Breast epithelium (tissue), 3 donors: Measurements from ENCODE around the gene GPC3.

Experiments
- CTCF ChIP-seq, 3 donors: fragments of 450-650 bp; IDR thresholded peaks; one replicate each; pipeline ENCODE4 v1.5.1; 2016 to 2017; ENCODE audit warnings: antibody characterized with exemption in 3 of 3, mild to moderate bottlenecking in 3 of 3, moderate library complexity in 3 of 3
- POLR2A ChIP-seq: fragments of 450-650 bp; IDR thresholded peaks from one replicate; pipeline ENCODE4 v1.6.1; 2016; ENCODE audit warnings: antibody characterized with exemption, mild to moderate bottlenecking, moderate library complexity

GRCh38 chrX:134010690-134011089 is 25.3 kb upstream of the GPC3 start:
- TF ChIP-seq CTCF (IDR thresholded peaks at IDR 0.05), result no peak
- no peak for TF ChIP-seq POLR2A
